ENCODE data around the gene DENND5A. TPM values are rescaled to one million over a fixed set of nuclear protein-coding genes. Genes with fewer than 3 reads are reported as not detected.

Gene DENND5A
- total and polyA plus RNA-seq, 10 of the 15 experiments (the other 5 are each of a cell fraction or from before 2014, with no cell fraction given) = 15.6 to 157 (median 85.1) TPM

DNA sequence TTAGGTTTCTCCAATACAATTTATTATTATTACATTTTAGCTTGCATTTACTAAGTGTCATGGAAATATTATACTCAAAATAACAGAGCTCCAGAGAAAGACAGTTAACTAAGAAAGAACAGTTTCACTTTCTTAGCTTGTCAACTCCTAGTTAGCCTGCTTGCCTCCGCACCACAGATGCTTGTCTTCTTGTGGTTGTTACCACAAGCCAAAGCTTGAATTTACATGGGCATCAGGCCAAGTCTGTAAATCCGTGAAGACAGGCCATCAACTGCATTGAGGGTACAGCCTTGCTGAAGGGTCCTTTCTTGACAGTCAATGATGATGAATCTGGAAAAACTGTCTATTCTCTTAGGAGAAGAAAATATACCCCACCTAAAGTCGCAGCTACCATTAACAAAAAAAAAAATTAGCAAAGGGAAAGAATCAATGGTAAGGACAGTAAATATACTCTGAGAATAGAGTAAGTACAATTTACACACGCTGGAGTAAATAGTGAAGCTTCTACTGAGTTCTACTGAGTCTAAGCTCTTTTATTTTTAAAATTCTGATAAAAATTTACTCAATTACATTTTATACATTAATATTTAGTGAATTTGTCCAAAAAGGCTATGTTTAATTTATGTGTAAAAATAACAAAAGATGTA is 15.6 kb upstream of the DENND5A start (continued):
- TF ChIP-seq, protein P1, sequence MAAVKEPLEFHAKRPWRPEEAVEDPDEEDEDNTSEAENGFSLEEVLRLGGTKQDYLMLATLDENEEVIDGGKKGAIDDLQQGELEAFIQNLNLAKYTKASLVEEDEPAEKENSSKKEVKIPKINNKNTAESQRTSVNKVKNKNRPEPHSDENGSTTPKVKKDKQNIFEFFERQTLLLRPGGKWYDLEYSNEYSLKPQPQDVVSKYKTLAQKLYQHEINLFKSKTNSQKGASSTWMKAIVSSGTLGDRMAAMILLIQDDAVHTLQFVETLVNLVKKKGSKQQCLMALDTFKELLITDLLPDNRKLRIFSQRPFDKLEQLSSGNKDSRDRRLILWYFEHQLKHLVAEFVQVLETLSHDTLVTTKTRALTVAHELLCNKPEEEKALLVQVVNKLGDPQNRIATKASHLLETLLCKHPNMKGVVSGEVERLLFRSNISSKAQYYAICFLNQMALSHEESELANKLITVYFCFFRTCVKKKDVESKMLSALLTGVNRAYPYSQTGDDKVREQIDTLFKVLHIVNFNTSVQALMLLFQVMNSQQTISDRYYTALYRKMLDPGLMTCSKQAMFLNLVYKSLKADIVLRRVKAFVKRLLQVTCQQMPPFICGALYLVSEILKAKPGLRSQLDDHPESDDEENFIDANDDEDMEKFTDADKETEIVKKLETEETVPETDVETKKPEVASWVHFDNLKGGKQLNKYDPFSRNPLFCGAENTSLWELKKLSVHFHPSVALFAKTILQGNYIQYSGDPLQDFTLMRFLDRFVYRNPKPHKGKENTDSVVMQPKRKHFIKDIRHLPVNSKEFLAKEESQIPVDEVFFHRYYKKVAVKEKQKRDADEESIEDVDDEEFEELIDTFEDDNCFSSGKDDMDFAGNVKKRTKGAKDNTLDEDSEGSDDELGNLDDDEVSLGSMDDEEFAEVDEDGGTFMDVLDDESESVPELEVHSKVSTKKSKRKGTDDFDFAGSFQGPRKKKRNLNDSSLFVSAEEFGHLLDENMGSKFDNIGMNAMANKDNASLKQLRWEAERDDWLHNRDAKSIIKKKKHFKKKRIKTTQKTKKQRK (IDR thresholded peaks at IDR 0.05; ENCODE audit: low read depth, low read length) = no peak
- TF ChIP-seq POLR2AphosphoS5 (IDR thresholded peaks at IDR 0.05; ENCODE audit: low read length) (no peak), ZNF274 (IDR thresholded peaks at IDR 0.05; ENCODE audit: insufficient read depth, insufficient read length) (no peak), MEF2A (IDR thresholded peaks at IDR 0.05; ENCODE audit: insufficient read depth, low read depth, low read length) (0 out of 2 replicates have a peak, but pooled peaks have one; percentile 13), YBX1 (IDR thresholded peaks at IDR 0.05) (no peak), SP1 (IDR thresholded peaks at IDR 0.05; ENCODE audit: low read depth, low read length) (no peak), PAX5 (IDR thresholded peaks at IDR 0.05; ENCODE audit: borderline replicate concordance, low read depth, low read length) (peak; percentile 63; the same call in 1 of the 2 replicates), TCF3 (IDR thresholded peaks at IDR 0.05; ENCODE audit: borderline replicate concordance, insufficient read depth, low read depth, low read length) (no peak), NR2C2 (IDR thresholded peaks at IDR 0.05; ENCODE audit: borderline replicate concordance, control insufficient read depth, insufficient read length, low read depth) (no peak), POLR2AphosphoS2 (IDR thresholded peaks at IDR 0.05; ENCODE audit: low read depth, low read length) (no peak), RAD21 (IDR thresholded peaks at IDR 0.05; ENCODE audit: insufficient read depth, low read depth, low read length) (no peak), IRF4 (IDR thresholded peaks at IDR 0.05; ENCODE audit: low read depth, low read length) (no peak), ESRRA (IDR thresholded peaks at IDR 0.05; ENCODE audit: low read length) (no peak), KDM1A (IDR thresholded peaks at IDR 0.05; ENCODE audit: borderline replicate concordance) (no peak), DPF2 (IDR thresholded peaks at IDR 0.05) (no peak), SIX5 (IDR thresholded peaks at IDR 0.05; ENCODE audit: low read depth, low read length, severe bottlenecking) (no peak), CBX3 (IDR thresholded peaks at IDR 0.05; ENCODE audit: borderline replicate concordance, low read depth) (no peak)
- TF ChIP-seq, protein P2, sequence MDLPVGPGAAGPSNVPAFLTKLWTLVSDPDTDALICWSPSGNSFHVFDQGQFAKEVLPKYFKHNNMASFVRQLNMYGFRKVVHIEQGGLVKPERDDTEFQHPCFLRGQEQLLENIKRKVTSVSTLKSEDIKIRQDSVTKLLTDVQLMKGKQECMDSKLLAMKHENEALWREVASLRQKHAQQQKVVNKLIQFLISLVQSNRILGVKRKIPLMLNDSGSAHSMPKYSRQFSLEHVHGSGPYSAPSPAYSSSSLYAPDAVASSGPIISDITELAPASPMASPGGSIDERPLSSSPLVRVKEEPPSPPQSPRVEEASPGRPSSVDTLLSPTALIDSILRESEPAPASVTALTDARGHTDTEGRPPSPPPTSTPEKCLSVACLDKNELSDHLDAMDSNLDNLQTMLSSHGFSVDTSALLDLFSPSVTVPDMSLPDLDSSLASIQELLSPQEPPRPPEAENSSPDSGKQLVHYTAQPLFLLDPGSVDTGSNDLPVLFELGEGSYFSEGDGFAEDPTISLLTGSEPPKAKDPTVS (IDR thresholded peaks at IDR 0.05; ENCODE audit: low read depth, low read length) = no peak
- TF ChIP-seq, protein P3, sequence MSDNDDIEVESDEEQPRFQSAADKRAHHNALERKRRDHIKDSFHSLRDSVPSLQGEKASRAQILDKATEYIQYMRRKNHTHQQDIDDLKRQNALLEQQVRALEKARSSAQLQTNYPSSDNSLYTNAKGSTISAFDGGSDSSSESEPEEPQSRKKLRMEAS (IDR thresholded peaks at IDR 0.05; ENCODE audit: low read depth, low read length) = no peak
- TF ChIP-seq, protein P4, sequence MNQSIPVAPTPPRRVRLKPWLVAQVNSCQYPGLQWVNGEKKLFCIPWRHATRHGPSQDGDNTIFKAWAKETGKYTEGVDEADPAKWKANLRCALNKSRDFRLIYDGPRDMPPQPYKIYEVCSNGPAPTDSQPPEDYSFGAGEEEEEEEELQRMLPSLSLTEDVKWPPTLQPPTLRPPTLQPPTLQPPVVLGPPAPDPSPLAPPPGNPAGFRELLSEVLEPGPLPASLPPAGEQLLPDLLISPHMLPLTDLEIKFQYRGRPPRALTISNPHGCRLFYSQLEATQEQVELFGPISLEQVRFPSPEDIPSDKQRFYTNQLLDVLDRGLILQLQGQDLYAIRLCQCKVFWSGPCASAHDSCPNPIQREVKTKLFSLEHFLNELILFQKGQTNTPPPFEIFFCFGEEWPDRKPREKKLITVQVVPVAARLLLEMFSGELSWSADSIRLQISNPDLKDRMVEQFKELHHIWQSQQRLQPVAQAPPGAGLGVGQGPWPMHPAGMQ (IDR thresholded peaks at IDR 0.05; ENCODE audit: borderline replicate concordance) = peak; percentile 50; the same call in 1 of the 2 replicates
- TF ChIP-seq, protein P5, sequence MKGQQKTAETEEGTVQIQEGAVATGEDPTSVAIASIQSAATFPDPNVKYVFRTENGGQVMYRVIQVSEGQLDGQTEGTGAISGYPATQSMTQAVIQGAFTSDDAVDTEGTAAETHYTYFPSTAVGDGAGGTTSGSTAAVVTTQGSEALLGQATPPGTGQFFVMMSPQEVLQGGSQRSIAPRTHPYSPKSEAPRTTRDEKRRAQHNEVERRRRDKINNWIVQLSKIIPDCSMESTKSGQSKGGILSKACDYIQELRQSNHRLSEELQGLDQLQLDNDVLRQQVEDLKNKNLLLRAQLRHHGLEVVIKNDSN (IDR thresholded peaks at IDR 0.05; ENCODE audit: borderline replicate concordance, extremely low read length, insufficient read depth, low read depth, low read length) = no peak
- TF ChIP-seq, protein P6, sequence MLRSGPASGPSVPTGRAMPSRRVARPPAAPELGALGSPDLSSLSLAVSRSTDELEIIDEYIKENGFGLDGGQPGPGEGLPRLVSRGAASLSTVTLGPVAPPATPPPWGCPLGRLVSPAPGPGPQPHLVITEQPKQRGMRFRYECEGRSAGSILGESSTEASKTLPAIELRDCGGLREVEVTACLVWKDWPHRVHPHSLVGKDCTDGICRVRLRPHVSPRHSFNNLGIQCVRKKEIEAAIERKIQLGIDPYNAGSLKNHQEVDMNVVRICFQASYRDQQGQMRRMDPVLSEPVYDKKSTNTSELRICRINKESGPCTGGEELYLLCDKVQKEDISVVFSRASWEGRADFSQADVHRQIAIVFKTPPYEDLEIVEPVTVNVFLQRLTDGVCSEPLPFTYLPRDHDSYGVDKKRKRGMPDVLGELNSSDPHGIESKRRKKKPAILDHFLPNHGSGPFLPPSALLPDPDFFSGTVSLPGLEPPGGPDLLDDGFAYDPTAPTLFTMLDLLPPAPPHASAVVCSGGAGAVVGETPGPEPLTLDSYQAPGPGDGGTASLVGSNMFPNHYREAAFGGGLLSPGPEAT (IDR thresholded peaks at IDR 0.05; ENCODE audit: low read depth) = no peak
